T-helper 1 cell treated with Interleukin-12 subunit alpha and Interleukin-12 subunit beta and Interleukin-4 antibody, amounts not matched to agents 30 ng/mL and 1 ng/mL, for 36 hours (primary cell): ENCODE measurements around the gene FAM131B. TPM values are rescaled to one million over a fixed set of nuclear protein-coding genes. Genes with fewer than 3 reads are reported as not detected.

Source experiments
- intact Hi-C: fragments of 100-400 bp; cut with micrococcal nuclease; formaldehyde crosslinking; loops from one replicate; pipeline ENCODE4 v1.15.1; 2024
- total RNA-seq: library from RNA; stranded (reverse); gene quantifications from 2 replicates; pipeline ENCODE4 v1.2.3, GENCODE V29; 2022

Gene FAM131B
- total RNA-seq, 1 donor from 2014 or later = 0.37 TPM

DNA sequence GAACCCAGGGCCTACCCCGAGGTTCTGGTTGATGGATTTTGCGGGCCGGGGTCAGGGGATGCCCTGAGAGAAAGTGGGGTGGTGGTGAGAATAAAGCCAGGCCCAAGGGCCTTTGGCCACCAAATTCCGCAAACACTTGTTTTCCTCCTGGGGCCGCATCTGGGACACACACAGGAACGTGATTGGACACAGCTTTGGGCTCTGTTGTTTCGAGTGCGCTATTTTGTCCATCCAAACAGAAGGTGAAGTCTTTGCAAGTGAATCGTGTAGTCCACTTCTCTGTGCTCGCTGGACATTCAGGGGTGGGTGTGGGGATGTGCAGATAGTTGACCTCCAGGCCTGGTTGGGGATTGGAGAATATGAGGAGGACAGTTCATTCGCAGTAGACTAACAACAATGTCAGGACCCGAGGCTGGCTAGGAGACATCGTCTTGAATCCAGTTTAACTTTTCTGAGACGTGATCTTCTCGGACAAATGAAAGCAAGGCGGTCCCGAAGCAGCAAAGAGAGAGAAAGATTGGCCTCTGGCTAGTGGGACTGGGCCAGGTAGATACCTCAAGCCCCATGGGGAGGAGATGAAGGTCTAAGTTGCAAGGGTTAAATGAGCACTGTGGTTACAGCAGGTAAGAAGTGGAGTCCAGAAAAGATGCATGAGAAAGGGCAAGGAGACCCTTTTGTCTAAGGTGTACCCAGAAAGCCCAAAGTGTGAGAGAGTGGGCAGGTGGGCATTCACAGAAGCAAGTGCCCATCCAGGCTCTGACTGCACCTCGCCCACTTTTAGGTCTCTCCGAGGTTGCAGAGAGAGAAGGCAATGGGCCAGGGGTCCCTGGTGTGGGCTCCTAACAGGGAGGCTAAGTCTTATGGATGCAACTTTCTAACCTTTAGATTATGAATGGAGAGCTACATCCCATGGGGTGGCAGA is 764 bp upstream of the FAM131B start:
- intact Hi-C loops = no loop called here

DNA sequence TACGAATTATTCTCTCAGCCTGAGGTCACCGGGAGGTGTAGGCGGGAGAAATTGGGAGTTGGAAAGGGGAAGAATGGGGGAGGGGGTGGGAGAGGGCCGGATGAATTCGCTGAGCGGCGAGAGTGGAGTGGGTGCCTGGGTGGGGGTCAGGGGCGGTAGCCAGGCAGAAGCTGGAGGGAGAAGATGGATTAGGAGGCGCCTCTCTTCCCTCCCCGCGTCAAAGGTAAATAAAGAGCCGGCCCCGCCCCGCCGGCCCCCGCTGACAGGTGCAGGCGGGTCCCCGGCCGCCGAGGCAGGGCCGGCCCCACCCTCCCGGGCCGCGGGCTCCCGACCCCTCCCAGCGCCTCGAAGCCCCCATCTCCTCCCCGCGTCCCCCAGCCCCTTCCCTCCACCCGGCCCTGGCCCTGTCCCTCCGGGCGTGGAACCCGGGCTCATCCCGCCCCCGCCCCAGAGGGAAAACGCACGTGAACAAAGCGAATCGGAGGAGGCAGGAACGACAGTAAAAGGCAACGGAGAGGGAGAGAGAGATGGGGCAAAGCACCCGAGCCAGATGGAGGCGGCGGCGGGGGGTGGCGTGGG is 872 bp downstream of the FAM131B start:
- intact Hi-C loops = loop anchor here (1.0 kb wide), 3 partner anchors 14 to 121 kb away; no protein-coding TSS in a partner anchor

- intact Hi-C loops = no loop called here
Measured at GRCh38 chr7:143360788-143361551, 1.5 kb downstream of the FAM131B start.

DNA sequence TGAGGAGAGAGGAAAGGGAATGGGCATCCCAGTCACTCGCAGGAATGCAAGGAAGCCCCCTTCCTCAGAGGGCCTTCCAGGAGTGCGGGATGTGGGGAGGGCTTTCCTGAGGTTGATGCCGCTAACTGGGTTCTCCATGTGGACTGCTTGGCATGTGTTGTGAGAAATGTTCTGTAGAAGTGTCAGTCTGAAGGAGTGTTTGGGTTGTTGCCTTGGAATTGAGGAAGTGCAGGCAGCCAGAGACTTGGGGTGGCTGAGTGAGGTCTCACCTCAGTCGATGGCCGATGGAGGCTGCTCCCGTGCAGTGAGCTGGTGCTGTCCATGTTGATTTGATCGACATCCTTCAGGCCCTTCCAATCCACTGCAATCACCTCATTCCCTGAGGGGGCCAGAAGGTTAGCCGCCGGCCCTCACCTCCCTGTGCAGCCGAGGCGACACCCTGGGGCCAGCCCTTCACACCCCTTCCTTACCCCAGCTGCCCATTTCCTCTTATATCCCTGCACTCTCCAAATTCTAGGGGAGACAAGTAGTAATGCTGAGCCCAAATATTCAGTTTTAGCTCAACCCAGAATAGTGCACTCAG is 2.7 kb downstream of the FAM131B start:
- intact Hi-C loops = no loop called here

- intact Hi-C loops = no loop called here
Measured at GRCh38 chr7:143358626-143359025, 3.9 kb downstream of the FAM131B start.

- intact Hi-C loops = no loop called here
Measured at GRCh38 chr7:143356414-143357050, 6.0 kb downstream of the FAM131B start.

- intact Hi-C loops = no loop called here
Measured at GRCh38 chr7:143355450-143356385, 6.8 kb downstream of the FAM131B start.

DNA sequence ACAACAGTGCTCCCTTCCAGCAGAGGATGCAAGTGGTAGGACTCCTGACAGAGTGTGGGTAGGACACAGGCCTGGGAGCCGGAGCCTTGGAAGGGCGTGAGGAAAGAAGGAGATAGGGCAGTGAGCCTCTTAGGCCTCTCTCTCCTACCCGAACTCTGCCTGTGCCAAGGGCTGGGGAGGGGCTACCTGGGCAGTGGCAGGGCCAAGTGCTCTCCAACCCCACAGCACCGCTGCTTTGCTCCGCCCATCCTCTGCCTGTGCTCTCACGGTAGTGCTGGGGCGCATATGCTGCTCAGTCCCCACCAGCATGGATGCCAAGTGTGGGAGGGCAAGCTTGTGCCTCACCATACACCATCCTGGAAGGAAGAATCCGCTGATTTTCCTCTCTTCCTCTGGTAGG is 7.5 kb downstream of the FAM131B start:
- intact Hi-C loops = no loop called here

GRCh38 chr7:143354376-143354775 is 8.1 kb downstream of the FAM131B start:
- intact Hi-C loops = no loop called here

DNA sequence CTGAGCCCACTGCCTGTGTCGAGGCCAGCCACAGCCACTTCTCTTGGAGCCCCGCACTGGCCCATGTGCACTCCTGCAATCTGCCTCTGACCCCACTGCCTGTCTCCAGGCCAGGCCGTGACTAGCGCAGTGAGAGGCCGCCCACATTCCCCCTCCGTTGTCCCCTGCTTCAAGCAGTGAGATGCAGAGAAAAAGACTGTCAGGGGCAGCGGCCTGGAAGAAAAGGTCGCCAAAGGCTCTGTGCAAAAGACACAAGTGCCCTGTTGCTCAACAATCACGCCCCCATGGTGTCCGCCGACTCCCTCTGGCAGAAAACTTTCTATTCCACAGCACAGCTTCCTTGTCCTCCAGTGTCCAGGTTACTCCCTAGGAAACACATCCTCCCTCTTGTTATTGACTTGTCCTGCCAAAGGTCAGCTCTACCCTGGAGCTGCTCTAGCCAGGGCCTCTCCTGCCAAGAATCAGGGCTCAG is 9.9 kb downstream of the FAM131B start:
- intact Hi-C loops = no loop called here

GRCh38 chr7:143351574-143351973 is 10.9 kb downstream of the FAM131B start:
- intact Hi-C loops = no loop called here

DNA sequence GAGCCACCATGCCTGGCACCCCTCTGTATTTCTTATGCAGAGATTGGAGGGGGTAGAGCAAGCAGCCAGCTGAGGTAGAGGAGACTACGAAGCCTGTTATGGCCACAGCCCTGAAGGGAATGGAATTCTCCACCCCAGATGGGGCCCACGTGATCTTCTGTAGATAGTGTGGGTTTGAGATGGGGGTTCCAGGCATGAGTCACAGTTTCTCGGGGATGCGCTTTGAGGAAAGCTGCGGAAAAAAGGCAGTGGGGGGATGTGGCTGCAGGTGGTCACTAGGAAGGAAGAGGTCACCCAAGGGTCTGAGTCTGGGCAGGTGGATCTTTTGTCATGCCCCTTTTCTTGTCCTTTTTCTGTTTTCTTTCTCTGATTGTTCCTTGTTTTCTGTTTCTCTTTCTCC is 11.5 kb downstream of the FAM131B start:
- intact Hi-C loops = no loop called here

DNA sequence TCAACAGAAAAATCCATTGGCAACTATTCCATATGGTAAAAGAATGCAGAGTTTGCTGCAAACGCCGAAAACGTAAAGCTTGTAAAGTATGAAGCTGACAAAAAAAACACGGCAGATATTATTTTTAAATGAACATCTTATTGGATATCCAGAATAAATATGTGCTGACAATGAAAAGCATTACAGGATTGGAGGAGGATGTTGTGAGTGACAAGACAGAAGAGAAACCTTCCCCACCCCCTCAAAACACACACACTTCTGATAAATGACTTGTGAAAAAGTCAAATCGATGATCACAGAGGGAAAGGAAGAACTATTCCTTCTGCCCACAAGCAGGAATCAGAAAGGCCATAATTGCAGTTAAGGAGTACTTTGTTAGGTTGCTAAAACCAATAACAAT is 14.6 kb downstream of the FAM131B start:
- intact Hi-C loops = loop anchor here (1.0 kb wide), 1 partner anchor 14 kb away; the partner anchor contains the start of gene FAM131B

DNA sequence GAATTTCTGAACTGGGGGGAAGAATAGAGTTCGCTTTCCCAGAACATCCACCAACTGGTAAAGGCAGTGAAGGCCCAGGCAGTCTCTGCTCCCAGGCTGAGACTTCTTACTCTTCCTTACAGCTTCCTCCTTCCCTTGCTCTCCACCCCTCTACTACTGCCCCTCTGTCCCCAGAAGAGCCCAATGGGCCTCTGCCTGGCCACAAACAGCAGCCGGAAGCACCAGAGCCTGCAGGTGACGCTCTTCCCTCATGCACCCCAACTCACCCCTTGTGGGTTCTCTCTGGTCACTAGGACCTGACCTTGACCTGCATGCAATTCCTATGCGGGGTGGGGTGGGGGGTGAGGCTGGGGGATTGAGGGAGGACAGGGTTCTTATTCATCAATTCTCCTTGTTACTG is 16.5 kb downstream of the FAM131B start:
- intact Hi-C loops = no loop called here

GRCh38 chr7:143345428-143345900 is 17.0 kb downstream of the FAM131B start:
- intact Hi-C loops = loop anchor here (1.0 to 2.0 kb wide), 3 partner anchors 35 to 105 kb away; no protein-coding TSS in a partner anchor

- intact Hi-C loops = no loop called here
Measured at GRCh38 chr7:143343596-143343995, 18.9 kb downstream of the FAM131B start.

GRCh38 chr7:143341842-143342241 is 20.7 kb downstream of the FAM131B start:
- intact Hi-C loops = no loop called here

- intact Hi-C loops = no loop called here
Measured at GRCh38 chr7:143337216-143337615, 25.3 kb downstream of the FAM131B start.

DNA sequence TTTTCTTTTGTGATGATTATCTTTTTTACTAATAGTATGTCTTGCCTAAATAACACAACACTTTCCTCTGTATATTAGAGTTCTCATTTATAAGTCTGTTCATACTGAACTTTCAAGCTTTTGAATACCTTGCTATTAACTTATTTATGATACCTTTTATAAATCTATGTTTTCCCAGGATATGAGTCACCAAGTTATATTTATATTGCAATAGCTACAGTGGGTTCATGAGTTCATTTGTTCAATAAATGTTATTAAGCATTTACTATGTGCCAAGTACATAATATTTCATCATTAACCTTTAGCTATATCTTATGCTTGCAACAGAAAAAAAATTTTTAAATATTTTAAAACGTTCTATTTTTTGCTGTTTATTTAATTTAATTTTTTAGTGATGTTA is 28.3 kb downstream of the FAM131B start:
- intact Hi-C loops = no loop called here
